ENCODE results near the gene PCSK4.

The PCSK4 gene

GRCh38 chr19:1469255-1470054 lies 20.7 kb downstream of the PCSK4 start:
- DNase-seq = no peak

GRCh38 chr19:1468821-1469254 lies 21.3 kb downstream of the PCSK4 start:
- no peak for DNase-seq

GRCh38 chr19:1468274-1468820 lies 21.8 kb downstream of the PCSK4 start:
- DNase-seq = no peak

GRCh38 chr19:1467490-1468273 lies 22.5 kb downstream of the PCSK4 start:
- no peak for DNase-seq

- no peak for DNase-seq
Measured at GRCh38 chr19:1467215-1467489, 23.0 kb downstream of the PCSK4 start.

- DNase-seq = no peak
Measured at GRCh38 chr19:1466461-1467214, 23.5 kb downstream of the PCSK4 start.

- no peak for DNase-seq
Measured at GRCh38 chr19:1466018-1466460, 24.1 kb downstream of the PCSK4 start.

- DNase-seq = no peak
Measured at GRCh38 chr19:1465191-1466016, 24.7 kb downstream of the PCSK4 start.

- no peak for DNase-seq
Measured at GRCh38 chr19:1461862-1462261, 28.3 kb downstream of the PCSK4 start.

- DNase-seq = no peak
Measured at GRCh38 chr19:1460033-1460995, 29.8 kb downstream of the PCSK4 start.

GRCh38 chr19:1459479-1459878 lies 30.7 kb downstream of the PCSK4 start:
- no peak for DNase-seq

- no peak for DNase-seq
Measured at GRCh38 chr19:1457892-1458291, 32.3 kb downstream of the PCSK4 start.

GRCh38 chr19:1457031-1457739 lies 33.0 kb downstream of the PCSK4 start:
- DNase-seq = no peak

GRCh38 chr19:1456121-1456900 lies 33.8 kb downstream of the PCSK4 start:
- DNase-seq = no peak

- no peak for DNase-seq
Measured at GRCh38 chr19:1455336-1456120, 34.6 kb downstream of the PCSK4 start.

GRCh38 chr19:1455002-1455335 lies 35.2 kb downstream of the PCSK4 start:
- DNase-seq = no peak

- DNase-seq = no peak
Measured at GRCh38 chr19:1453525-1454364, 36.4 kb downstream of the PCSK4 start.

All from NCI-H510A (cell line).